ENCODE results near the gene ZSCAN10.

Gene ZSCAN10

DNA sequence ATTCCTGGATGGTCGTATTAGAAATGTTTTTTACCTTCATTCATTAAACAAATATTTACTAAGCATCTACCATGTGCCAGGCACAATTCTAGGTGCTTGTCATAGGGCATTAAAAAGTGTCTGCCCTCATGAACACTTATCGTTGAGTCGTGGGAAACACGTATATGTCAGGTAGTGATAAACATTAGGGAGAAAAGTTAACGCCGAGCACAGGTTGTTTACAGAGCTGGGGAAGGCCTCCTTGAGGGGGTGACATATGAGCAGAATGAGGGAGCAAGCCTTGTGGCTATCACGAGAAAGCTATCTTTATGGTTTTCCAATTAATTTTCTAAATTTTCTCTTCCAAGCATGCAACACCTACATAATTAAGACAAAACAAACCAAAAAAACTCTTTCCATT lies 34.8 kb upstream of the ZSCAN10 start:
- DNase-seq: no peak

- DNase-seq: no peak
Measured at GRCh38 chr16:3131755-3132377, 32.8 kb upstream of the ZSCAN10 start.

DNA sequence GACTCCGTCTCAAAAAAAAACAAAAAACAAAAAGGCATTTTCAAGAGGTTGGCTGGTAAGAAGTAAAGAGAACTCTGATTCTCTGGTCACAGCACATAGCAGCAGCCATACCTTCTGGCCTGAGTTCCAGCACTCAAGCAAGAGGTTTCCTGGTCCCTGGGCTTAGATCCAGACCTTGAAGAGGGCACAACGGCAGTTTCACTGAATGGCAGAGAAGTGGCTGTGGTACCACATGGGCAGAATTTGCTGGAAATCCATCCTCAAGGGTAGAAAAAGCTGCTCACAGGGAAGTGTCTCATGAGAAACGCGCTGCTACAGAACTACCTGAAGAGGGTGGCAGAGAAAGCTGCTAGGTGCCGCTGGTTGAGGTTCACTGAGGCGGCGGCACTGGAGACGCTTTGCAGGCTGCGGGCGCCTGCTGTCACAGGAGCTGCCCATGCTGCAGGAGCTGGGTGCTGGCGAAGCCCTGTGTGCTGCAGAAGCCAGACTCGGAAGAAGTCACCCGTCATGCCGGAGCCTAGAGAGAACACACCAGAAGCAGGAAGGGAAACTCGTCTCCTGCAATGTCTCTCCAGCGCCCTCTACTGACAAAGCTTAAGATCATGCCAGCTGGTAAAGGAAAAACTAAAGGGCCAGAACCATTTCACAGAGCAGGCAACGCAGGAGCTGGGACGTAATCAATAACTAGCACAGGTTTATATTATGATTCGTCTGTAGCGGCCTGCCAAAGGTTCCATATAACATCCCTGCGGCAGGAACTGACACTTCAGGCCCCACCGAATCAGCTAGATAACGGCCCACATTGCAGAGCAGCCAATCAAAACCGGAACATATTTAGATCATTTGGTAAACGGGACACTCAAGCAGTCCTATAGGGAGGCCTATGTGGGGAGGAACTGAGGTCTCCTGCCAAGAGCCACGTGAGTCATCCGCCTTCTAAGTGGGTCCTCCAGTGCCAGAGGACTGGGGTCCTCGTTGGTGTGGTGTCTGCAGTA lies 30.3 kb upstream of the ZSCAN10 start:
- DNase-seq: peak; percentile 61

DNA sequence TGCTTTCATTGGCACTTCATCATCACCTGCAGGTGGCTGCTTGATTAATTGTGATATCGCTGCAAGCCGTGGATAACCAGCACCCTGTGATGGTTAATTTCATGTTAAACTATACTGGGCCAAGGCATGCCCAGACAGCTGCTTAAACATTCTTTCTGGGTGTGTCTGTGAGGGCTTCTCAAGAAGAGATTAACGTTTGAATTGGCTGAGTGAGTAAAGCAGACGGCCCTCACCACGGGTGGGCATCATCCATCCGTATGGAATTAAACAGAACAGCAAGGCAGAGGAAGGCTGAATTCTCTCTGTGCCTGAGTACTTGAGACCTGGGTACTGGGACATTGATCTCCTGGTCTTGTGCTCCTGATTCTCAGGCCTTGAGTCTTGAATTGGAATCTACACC lies 28.7 kb upstream of the ZSCAN10 start:
- no peak for DNase-seq

GRCh38 chr16:3123986-3124886 lies 25.1 kb upstream of the ZSCAN10 start:
- peak; percentile 42 for DNase-seq

GRCh38 chr16:3122926-3123570 lies 24.0 kb upstream of the ZSCAN10 start:
- no peak for DNase-seq

GRCh38 chr16:3121851-3122467 lies 22.9 kb upstream of the ZSCAN10 start:
- DNase-seq: no peak

DNA sequence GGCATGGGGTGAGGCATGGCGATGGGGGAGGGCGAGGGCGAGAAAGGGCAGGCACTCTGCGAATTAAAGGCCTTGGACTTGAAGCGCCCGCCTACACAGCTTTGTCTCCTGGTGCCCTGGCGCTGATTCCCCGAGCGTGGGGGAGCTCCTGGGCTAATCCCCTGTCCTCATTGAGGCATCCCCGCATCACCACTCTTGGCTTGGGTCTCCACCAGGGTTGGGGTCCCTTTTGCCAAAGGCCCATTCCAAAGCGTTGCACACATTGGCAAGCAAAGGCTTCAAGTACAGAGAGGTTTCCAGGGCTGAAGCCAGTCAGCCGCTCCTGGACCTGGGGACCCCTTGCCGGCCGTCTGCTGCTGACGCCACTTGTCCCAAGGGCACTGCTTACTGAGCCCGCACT lies 21.3 kb upstream of the ZSCAN10 start:
- DNase-seq: no peak

GRCh38 chr16:3119701-3120408 lies 20.8 kb upstream of the ZSCAN10 start:
- no peak for DNase-seq

DNA sequence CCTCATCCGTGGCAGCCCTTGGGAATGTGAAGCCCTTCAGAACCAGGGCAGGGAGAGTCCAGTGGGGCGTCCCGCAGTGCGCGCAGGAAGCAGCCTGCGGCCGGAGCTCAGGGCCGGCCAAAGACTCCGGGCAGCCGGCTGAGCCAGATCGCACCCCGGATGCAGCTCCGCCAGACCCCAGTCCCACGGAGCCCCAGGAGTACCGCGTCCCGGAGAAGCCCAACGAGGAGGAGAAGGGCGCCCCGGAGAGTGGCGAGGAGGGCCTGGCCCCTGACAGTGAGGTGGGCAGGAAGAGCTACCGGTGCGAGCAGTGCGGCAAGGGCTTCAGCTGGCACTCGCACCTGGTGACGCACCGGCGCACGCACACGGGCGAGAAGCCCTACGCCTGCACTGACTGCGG lies 20.2 kb upstream of the ZSCAN10 start:
- DNase-seq: no peak

- no peak for DNase-seq
Measured at GRCh38 chr16:3118846-3119245, 19.8 kb upstream of the ZSCAN10 start.

GRCh38 chr16:3118204-3118790 lies 19.2 kb upstream of the ZSCAN10 start:
- DNase-seq: no peak

DNA sequence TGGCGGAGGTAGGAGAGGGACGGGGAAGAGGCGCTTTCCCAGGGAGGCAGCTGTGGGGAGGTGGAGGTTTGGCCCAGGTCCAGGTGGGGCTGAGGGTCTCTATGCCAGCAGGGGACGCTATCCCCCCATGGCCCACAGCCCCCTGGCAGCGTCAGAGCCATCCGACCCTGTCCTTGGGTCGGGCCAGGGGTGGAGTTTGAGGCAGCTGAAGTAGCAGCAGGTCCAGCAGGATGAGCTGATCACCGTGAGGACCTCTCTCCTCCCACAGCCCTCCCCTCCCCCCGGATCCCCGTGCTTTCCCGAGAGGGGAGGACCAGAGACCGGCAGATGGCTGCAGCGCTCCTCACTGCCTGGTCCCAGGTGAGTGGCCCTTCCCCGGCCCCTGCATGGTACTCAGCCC lies 16.5 kb upstream of the ZSCAN10 start:
- DNase-seq: no peak

DNA sequence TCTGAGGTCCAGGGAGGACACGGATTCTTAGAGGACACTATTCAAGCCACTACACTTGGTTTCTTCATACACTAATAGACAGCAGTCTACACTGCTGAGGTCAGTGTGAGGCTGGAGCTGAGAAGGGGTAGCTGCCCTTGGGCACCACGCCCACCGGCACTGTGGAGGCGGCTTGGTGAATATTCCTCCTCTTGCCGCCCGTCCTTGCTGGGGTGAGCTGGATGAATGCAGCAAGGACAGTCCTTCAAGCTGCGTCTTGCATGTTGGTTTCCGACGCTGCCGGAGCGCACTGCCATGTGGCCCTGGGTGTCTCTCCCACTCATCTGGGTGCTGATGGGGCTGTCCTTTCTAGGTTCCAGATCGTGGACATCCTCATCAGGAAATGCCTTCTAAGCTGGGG lies 15.9 kb upstream of the ZSCAN10 start:
- DNase-seq: no peak

GRCh38 chr16:3113765-3114479 lies 14.8 kb upstream of the ZSCAN10 start:
- DNase-seq: no peak

DNA sequence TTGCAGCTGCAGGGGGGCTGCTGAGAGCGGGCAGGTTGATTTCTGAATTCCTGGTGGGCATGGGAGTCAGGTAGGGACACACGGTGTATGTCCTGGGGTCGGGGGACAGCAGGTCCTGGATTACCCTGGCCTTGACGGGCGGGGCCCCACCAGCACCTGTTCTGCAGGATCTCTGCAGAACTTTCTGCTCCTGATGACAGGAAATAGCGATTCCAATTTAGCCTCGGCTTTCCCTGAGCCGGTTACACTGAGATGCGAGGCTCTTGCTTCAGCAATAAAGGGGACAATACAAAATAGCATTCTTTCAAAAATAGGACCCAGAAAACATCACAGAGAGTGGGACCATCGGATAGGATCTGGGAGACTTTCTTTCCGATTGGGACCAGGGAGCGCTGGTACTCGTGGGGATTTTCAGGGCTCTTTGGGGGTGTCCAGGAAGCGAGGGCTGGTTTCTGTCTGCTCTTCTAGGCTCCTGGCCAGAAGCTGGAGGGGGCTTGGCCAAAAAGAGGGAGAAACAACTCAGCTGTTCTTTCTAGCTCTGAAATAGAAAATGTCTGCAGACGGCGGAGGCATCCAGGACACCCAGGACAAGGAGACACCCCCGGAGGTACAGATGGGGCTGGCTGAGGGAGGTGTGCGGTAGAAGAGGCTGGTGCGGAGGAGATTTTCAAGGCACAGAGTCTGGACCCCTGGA lies 13.9 kb upstream of the ZSCAN10 start:
- no peak for DNase-seq

DNA sequence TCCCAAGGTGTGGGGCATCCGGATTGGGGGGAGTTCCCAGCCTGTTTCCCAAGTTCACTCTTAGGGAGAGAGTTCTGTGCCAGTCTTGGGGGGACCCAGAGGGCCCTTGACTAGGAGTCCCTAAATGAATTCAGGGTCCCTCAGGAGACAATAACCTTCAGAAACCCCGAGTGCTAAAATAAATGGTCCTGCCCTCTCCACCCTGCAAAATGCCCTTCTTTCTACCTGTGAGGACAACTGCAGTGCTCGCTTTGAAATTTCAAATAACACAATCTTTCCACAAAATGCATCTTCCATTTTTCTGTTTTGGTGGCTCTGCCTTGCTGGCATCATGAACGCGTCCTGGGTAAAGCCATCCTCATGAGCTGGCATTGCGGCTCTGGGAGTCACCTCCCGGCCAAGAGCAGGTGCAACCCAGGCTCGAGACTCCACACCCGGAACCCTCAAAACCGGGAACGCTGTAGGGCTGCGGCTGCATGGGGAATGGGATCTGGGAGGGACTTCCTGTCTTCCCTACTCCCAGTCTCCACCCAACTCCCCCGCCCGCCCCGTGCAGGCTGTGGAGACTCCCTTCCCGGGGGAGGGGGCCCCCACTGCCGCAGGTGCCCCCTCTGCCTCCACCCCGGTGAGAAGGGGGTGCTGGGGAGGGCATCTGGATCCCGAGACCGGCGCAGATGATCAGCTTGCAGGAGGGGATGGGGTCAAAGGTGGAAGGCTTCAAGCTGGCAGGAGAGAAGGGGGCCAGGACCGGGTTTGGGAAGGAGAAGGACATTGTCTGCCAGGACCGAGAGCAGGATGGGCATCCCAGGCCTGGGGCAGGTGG lies 13.2 kb upstream of the ZSCAN10 start, which contains the start of gene ZNF205:
TSS of gene ZNF205 (plus strand) at position 529 of the 823 bp plus-strand sequence. CDS start 845 bp downstream, outside the sequence.
- no peak for DNase-seq

- DNase-seq: no peak
Measured at GRCh38 chr16:3106205-3106928, 7.3 kb upstream of the ZSCAN10 start.
